Left ventricle myocardium inferior (tissue), 1 donor: Measurements from ENCODE around the gene HMCN2. TPM values are rescaled to one million over a fixed set of nuclear protein-coding genes. Genes with fewer than 3 reads are reported as not detected.
"Not testable (repeated sequence)": the region's sequence is repeated elsewhere in the genome, so short reads cannot be mapped to it uniquely, and the experiment has no call there.

Source experiments
- DNase-seq: peaks from one replicate; pipeline ENCODE4 v3.0.0-alpha.2; 2020
- H3K27ac ChIP-seq: fragments of 200-600 bp; replicated peaks from 2 replicates; pipeline ENCODE4 v1.8.0; 2021
- H3K27me3 ChIP-seq: fragments of 200-600 bp; 2 replicates; pipeline ENCODE4 v1.8.0; 2021; ENCODE audit warnings: low read depth
- H3K36me3 ChIP-seq: fragments of 200-600 bp; 2 replicates; pipeline ENCODE4 v1.8.0; 2021
- H3K4me1 ChIP-seq: fragments of 200-600 bp; 2 replicates; pipeline ENCODE4 v1.8.0; 2021
- H3K4me3 ChIP-seq: fragments of 200-600 bp; 2 replicates; pipeline ENCODE4 v1.8.0; 2021; ENCODE audit warnings: mild to moderate bottlenecking, moderate library complexity
- H3K9me3 ChIP-seq: fragments of 200-600 bp; replicated peaks from 2 replicates; pipeline ENCODE4 v1.8.0; 2021
- intact Hi-C: fragments of 100-400 bp; cut with micrococcal nuclease; formaldehyde crosslinking; loops from one replicate; pipeline ENCODE4 v1.11.0; 2022
- total RNA-seq: library from RNA; stranded (reverse); fragmentation: NEBNext Ultra II Directional; extraction: Animal tissue kit (Norgen Biotek cat#: 25700); gene quantifications from one replicate; pipeline ENCODE4 v1.2.1, GENCODE V29; 2021
- TF ChIP-seq, protein P1 (sequence below): fragments of 200-600 bp; IDR thresholded peaks from 2 replicates; pipeline ENCODE4 v1.8.0; 2021; ENCODE audit warnings: antibody characterized with exemption, mild to moderate bottlenecking, borderline replicate concordance
- donor health status: DM: no; HTN: yes; CAD: no; lungs with severe emphysema.

The HMCN2 gene
- total RNA-seq, 1 donor from 2014 or later, result 5.5 TPM

DNA sequence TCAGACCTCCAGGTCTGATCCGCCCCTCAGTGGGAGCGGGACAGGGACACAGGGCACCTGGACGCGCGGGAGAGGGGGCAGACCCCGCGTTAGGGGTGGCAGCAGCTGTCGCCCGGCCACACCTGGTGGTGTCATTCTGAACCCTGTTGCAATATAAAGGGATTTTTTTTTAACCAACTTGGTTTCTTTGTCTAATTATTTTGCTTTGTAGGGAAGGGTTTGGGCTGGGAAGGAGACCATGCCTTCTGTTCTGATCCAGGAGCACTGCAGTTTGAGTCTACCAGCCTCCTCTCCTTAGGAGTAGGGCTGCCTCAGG lies 168.3 kb downstream of the HMCN2 start:
- DNase-seq, result no peak
- peak overlapping the region; percentile 63 for H3K4me3 ChIP-seq
- H3K9me3 ChIP-seq, result no peaks in the 10 kb centered on the region
- TF ChIP-seq, protein P1, sequence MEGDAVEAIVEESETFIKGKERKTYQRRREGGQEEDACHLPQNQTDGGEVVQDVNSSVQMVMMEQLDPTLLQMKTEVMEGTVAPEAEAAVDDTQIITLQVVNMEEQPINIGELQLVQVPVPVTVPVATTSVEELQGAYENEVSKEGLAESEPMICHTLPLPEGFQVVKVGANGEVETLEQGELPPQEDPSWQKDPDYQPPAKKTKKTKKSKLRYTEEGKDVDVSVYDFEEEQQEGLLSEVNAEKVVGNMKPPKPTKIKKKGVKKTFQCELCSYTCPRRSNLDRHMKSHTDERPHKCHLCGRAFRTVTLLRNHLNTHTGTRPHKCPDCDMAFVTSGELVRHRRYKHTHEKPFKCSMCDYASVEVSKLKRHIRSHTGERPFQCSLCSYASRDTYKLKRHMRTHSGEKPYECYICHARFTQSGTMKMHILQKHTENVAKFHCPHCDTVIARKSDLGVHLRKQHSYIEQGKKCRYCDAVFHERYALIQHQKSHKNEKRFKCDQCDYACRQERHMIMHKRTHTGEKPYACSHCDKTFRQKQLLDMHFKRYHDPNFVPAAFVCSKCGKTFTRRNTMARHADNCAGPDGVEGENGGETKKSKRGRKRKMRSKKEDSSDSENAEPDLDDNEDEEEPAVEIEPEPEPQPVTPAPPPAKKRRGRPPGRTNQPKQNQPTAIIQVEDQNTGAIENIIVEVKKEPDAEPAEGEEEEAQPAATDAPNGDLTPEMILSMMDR, result no peak
- H3K27me3 ChIP-seq, result peaks cover 40% of the 10 kb centered on the region
- H3K4me1 ChIP-seq, result peaks cover 12% of the 10 kb centered on the region
- intact Hi-C loops, result no loop called here
- no peaks in the 10 kb centered on the region for H3K36me3 ChIP-seq
- no peak overlapping the region for H3K27ac ChIP-seq

DNA sequence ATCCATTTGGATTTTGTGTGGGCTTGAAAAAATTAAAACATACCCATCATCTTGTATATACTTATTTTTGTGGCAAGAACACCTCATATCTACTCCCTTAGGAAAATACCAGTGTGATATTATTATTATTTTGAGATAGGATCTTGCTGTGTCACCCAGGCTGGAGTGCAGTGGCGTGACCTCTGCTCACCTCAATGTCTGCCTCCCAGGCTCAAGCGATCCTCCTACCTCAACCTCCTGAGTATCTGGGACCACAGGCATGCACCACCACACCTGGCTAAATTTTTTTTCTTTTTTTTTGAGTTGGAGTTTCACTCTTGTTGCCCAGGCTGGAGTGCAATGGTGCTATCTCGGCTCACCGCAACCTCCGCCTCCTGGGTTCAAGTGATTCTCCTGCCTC lies 169.1 kb downstream of the HMCN2 start:
- H3K36me3 ChIP-seq, H3K27ac ChIP-seq, H3K9me3 ChIP-seq, H3K4me3 ChIP-seq, DNase-seq, intact Hi-C loops: not testable (repeated sequence)
- peaks cover 40% of the 10 kb centered on the region for H3K27me3 ChIP-seq
- peaks cover 12% of the 10 kb centered on the region for H3K4me1 ChIP-seq

DNA sequence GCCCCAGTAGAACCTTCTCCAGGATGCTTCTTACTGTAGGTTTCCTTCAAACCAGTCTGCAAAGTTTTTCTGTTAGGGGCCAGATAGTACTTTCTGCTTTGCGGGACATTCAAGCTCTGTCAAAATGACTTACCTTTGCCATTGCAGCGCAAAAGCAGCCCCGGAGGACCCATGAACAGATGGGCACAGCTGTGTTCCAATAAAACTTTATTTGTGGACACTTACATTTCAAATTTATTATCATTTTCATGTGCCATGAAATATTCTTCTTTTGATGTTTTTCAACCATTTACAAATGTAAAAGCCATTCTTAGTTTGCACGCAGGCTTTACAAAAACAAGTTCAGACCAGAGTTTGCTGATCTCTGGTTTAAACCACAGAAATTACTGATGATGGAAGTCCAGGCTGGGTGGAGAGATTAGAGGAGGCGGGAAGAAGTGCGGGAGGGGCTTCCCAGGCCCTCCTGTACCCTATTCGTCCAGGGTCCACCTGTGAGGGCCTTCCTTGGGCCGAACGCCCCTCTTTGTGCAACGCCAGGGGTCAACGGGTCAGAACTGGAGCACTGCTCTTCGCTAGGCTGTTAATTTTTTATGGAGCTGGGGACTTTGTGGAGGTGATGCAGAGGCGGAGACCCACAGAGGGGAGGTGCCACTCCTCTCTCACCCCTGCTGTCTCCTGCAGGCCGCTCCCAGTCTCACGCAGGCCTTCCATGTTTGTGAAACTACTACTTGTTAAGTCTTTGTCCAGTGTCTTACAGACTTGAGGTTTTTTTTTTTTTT lies 171.6 kb downstream of the HMCN2 start:
- Histone ChIP-seq H3K27ac (no peak overlapping the region), H3K4me3 (no peak overlapping the region), H3K4me1 (peaks cover 12% of the 10 kb centered on the region), H3K36me3 (no peaks in the 10 kb centered on the region), H3K27me3 (peaks cover 30% of the 10 kb centered on the region), H3K9me3 (peaks cover 19% of the 10 kb centered on the region)
- intact Hi-C loops, result no loop called here
- TF ChIP-seq, protein P1, result no peak
- DNase-seq, result no peak

DNA sequence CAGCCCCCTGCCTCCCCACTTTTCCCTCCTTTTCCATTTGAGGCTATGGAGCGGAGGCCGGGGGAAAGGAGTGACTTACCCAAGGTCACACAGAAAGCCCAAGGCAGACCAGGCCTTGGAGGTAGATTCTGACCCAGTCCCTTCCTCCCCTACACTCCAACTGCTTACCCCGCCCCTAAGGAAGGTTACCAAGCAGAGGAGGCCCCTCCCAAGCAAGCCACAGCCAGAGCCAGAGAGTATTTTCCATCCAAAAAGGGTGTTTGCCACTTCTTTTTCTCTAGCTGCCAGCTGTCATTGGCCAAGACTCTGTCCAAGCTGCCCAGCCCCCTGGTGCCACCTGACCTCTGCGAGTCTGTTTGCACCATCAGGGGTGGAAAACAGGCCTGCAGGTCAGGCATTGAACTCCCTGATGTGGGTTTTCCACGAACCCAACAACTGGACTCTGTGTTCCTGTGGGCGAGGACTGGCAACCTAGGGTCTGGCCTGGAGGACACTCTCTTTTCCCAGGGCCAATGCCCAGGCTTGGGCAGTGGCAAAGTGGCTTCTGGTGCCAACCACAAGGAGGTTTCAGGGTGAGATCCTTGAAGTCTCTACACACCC lies 172.9 kb downstream of the HMCN2 start:
- Histone ChIP-seq H3K4me3 (no peak overlapping the region), H3K9me3 (peaks cover 21% of the 10 kb centered on the region), H3K36me3 (no peaks in the 10 kb centered on the region), H3K27me3 (peaks cover 24% of the 10 kb centered on the region), H3K4me1 (peaks cover 4% of the 10 kb centered on the region), H3K27ac (no peak overlapping the region)
- DNase-seq, result no peak
- intact Hi-C loops, result no loop called here
- TF ChIP-seq, protein P1, result no peak

DNA sequence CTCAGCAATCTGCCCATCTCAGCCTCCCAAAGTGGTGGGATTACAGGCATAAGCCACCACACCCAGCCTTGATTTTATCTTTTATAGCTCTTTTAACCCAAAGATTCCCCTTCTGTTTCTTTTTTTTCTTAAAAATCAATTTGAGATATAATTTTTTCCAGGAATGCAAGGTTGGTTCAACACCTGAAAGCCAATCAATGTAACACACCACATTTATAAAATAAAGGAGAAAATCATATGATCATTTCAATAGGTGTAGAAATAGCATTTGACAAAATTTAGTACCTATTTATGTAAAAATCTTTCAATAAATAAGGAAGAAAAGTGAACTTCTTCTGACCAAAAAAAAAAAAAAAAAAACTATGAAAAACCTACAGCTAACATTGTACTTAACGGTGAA lies 175.5 kb downstream of the HMCN2 start:
- H3K9me3 ChIP-seq, result peaks cover 21% of the 10 kb centered on the region
- intact Hi-C loops, result no loop called here
- TF ChIP-seq, protein P1, result no peak
- no peaks in the 10 kb centered on the region for H3K27me3 ChIP-seq
- no peak for DNase-seq
- H3K4me1 ChIP-seq, result peaks cover 22% of the 10 kb centered on the region
- no peak overlapping the region for H3K27ac ChIP-seq
- H3K36me3 ChIP-seq, result no peaks in the 10 kb centered on the region
- H3K4me3 ChIP-seq, result no peak overlapping the region

DNA sequence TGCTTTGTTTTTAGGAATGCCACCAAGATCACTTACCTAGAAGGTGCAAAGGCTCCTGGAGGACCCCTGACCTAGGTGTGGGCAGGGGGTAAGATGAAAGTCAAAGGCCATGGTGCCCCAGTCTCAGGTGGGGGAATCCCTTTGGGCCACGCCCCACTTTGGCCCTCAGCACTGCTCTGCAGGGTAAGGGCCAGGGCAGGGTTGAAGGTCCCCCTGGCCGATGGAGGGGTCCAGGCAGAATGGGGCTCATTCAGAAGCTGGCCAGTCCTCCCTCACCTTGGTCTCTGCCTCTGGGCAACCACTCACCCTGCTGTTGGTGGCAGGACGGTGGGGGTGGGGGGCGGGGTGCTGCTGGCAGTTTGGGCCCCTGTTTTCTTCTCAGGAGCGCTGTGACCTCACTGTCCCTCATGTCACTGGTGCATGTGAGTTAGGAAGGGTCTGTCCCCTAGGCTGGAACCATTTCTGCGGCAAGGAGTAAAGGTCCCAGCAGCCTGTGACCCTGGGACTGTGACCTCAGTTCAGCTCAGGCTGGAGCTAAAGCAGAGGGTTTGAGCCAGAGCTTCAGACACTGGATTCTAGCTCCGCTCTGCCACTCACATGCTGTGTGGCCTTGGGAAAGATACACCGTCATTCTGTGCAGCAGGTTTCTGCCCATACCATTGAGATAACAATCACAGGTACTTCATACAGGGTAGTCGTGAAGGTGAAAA lies 177.3 kb downstream of the HMCN2 start:
- Histone ChIP-seq H3K9me3 (peaks cover 21% of the 10 kb centered on the region), H3K27ac (no peak overlapping the region), H3K4me1 (peaks cover 41% of the 10 kb centered on the region), H3K27me3 (no peaks in the 10 kb centered on the region), H3K36me3 (no peaks in the 10 kb centered on the region), H3K4me3 (no peak overlapping the region)
- TF ChIP-seq, protein P1, result no peak
- intact Hi-C loops, result no loop called here
- DNase-seq, result no peak
